Activated CD4-positive, alpha-beta T cell treated with anti-CD3 and anti-CD28 coated beads for 1 hour (primary cell): Measurements from ENCODE around the gene CD82.

Experiments
- DNase-seq: peaks from one replicate; pipeline ENCODE4 v3.0.0-alpha.2; 2020

The CD82 gene

DNA sequence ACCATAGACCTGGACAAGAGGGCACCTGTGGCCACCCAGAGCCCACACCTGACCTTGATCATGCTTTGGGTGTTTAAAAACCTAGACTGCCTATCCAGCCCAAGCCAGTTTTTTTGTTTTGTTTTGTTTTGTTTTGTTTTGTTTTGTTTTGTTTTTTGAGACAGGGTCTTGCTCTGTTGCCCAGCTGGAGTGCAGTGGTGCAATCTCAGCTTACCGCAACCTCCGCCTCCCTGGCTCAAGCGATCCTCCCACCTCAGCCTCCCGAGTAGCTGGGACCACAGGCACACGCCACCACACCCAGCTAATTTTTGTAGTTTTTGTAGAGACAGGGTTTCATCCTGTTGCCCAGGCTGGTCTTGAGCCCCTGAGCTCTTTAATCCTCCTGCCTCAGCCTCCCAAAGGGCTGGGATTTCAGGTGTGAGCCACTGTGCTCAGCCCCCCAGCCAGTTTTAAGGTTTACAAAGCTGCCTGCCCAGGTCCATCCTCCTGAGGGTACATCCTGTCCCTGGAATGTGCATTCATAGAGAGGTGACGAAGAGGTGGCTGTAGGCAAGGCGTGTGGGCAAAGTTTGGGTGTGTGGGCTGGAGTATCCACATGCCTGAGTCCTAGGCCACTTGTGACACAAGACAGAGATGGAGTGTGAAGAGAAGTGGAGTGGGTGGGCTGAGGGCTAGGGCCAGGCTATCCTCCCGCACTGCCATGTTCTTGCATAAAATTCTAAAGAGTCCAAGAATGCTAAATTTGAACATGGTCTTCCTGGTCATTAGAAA is 3.3 kb upstream of the CD82 start:
- no peak for DNase-seq

DNA sequence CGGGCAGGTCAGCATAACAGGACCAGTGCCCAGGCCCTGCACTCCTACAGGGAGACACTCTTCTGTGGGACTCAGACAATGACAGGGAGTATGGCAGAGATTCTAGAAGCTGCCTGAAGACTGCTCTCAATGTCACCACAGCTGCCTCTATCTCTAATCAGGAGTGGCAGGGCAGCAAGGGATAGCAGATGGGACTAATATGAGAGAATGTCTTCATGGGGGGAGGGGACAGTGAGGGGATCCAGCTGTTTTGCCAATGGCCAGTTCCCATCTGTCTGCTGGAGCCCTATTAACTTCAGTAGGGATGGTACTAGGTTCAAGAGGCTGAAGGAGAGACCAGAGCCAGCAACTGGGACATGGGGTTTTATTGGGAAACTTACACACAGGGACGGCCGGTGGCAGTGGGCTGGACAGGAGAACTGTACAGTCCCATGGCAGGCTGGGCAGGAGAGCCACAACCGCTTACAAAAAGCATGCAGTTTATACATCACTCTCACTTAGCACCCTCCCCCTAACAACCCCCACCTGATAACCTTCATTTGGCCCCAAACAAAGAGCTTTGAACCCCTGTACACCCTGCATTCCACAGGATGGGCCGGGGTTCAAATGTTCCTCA is 2.5 kb upstream of the CD82 start:
- DNase-seq, result no peak

DNA sequence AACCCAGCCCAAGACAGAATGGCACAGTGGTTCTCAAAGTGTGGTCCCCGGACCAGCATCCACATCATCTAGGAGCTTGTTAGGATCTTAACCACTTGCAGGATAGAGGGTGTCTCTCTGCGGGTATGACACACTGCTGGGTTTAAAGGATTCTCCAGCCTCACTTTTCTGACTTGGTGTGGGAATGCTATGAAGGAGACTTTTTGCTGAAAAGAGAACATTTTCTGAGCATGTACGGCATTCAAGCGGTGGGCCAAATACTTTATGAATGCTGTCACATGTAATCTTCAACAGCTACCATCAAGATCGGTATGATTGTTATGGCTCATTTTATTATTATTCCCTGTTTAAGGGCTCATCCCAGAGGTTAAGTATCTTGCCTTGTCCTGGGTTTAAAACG is 1.8 kb upstream of the CD82 start:
- DNase-seq, result no peak

DNA sequence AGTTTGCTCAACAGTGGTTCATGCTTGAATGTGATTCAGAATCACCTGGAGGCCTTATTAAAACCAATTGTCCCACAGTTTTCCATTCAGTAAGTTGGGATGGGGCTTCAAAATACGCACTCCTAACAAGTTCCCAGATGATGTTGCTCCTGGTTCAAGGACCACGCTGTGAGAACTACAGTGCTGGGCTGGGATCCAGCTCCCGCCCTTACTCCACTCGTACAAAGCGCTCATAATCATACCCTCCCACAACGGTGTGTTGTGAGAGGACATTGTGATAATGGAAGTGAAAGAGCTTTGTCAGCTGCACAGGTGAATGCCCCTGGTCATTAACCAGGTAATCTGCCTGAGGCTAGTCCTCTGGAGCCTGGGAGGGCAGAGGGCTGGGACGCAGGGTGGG is 1.3 kb upstream of the CD82 start:
- no peak for DNase-seq

DNA sequence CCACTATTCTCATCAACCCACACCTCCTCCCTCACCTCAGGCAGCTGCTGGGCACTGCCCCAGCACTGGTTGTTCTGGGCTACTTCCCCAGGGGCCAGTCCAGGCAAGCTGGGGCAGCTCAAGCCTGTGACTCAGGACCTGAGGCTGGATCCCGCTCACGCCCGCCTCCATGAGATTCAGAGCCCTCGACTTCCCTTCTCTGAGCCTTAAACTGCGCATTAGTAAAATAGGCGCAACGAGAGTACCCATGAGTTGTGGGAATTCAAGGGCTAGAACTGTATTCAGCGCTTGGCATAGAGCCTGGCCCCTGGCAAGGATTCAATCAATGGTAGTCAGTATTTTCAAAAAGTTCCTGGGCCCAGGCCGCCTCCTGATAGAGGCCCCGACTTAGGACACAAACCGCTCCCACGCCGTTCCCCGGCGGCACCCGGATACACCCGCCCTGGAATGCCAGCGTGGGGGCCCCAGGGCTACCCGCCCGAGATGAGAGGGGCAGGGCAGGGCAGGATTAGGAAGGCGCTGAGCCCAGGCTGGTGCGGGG is 723 bp upstream of the CD82 start:
- DNase-seq, result no peak

DNA sequence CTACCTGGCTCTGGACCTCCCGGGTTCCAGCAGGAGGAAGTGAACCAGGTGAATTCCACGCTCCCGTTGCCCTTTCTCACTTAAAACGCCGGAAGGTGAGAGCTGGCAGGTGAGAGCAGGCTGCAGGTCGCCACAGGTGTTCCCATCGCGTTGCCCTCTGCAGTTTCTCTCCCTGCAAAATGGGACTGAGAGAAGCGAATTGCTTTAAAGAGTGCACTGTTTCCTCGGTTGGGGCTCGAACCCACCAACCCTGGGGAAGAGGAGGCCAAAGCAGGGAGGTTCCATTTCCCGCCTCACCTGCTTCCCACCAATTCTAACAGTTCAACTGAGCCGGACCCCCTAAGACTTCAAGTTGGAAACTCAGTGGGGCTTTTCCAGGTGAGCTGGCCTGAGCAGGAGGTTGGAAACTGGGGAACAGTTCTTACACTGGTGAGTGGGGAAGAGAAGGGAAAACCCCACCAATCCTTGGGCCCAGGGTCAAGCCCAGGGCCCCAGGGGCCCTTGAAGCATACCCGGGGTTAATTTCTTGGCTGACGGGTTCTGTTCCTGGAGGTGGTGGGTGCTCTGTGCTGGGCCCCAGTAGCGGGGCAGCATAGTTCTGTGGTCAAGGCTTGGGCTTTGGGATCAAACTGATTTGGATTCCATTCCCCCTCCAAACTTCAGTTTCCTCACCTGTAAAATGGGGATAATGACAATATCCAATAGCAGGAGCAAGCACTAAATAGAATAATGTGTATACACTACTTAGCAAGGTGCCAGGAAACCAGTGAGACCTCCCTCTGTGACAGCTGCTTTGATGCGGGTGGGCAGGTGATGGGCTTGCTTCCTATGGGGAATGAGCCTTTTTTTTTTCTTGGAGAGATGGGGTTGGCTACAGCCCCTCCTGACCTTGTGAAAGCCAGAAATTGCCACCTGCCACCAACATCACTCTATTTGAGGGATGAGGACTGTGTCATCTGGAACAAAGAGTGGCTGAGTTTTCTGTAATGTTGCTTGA is 788 bp downstream of the CD82 start:
- no peak for DNase-seq

DNA sequence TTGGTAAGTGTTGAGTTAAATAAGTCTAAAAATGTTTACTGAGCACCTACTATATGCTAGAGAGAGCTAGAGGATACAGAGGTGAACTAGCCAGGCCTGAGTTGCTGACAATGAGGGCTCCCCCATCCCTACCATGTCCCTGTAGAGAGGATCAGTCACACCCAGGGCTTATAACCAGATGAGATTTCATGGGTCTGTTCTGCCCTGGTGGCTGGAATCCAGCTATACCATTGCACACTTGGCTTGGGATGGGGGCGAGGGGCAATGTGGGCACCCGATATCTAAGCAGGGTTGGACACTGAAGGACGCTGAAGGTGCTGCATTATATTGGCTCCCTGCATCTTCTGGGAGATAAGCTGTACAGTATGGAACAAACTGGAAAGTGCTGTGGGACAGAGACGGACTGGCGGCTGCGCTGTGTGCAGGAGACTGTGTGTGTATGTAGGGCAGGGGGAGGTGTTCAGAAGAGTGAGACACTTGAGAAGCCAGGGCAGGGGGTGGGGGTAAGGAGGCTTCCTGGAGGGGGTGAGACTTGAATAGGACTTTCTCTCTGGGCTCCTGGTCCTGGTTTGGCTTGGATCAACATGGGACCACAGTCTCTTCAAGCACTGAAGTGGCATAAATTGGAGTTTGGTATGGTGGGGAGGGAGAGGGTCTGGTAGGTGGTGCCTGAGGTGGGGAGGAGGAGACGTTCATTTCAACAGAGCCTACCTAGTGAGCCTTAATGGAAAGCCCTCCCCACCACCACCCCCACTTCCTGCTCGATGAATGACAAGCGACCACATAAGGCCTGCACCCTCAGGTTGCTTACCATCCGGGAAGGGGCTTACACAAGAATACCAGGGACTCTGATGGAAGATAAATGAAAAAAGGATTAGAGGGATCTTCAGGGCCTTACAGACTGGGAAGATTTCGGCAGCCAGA is 1.8 kb downstream of the CD82 start:
- peak; percentile 29 for DNase-seq

DNA sequence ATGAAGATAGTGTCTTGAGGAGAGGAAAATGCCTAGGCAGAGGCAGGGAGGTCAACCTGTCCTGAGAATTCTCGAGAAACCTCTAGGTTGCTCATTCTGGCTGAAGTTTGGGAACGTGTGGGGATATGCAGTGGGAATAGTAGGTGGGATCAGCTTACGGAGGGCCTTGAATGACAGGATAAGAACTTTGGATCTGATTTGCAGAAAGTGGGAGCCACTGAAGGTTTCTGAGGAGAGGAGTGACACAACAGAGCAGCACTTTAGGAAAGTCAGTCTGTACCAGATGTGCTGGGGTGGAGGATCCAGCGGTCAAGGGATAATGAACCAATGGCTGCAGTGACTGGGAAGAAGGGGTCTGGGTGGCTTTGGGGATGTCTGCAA is 2.4 kb downstream of the CD82 start:
- no peak for DNase-seq

DNA sequence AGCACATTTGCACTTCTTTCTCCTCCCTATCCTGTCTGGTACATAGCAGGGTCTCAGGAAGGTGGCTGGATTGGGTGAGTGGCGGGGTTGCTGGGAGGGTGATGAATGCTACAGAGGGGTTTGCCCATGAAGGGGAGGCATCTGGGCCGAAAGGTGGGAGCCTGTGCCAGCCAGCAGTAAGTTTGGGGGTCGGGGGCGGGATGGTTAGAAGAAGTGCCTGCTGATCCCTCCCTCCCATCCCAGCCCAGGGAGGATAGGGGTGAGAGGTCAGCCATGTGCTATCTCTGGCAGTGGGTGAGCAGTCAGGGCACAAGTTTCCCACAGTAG is 2.8 kb downstream of the CD82 start:
- no peak for DNase-seq

DNA sequence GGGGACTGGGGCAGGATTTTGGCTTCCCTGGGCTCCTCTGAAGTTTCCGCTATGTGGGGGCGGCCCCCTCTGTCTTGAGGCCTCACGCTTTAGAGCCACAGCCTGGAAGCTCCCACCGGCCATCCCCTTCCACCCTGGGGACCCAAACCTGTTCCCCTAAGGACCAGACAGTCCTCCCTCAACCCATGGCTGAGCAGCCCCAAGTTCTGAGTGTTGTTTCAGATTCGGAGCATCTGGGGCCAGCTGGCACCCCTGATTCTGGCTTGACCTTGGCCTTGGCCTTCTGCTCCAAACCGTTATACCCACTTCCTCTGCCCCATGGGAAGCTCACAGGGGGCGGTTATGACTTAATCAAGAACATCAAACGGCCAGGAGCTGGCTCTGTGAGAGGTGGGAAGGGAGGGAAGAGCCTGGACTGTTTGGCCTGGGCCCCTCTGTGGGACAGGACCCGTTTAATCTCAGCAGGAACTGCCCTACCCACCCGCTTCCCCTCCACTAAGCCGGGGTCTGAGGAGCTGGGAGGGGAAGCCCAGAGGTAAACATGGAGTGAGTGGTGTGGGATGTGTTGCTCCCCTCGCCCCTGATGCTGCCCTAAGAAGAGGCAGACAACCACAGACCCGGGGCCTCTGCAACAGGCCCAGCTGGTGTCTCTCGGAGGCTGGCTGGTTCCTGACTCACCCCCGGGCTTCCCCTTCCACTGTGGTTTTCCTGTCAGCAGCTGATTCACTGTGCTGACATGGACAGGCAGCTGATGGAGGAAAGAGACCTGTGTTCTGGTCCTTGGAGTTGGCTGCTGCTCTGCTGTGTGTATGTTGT is 3.4 kb downstream of the CD82 start:
- DNase-seq, result peak; percentile 85

DNA sequence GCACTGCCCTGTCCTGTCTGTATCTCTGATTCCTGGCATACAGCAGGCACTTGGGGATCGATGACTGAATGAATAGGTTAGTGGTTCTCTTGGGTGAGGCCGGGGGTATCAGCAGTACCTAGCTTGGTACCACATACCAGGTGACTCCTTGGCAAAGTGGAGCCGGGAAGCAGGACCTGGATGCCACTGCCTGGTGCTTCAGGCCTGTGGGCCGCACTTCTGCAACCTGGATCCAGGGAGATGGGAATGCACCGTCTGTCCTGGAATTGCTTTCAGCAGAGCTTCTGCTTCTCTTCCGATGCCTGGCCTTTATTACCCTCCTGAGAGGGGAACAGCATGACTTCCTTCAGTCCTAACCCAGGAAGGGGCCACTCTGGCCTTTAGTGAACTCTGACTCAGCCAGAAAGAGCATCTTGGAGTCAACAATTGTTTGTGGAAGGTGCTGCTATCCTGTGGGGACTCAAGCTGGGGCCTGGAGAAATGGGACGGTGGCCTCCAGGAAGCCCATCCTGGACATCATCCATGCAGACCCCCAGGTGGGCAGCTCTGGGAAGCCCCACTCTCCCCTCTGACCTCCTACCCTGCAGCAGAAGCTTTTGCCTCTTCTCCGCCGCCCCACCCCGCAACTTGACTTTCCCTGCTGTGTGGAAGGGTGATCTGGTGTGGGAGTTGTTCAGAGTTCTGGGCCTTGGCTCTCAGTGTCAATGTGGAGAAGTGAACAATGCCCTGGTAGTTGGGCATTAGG is 5.1 kb downstream of the CD82 start:
- no peak for DNase-seq

DNA sequence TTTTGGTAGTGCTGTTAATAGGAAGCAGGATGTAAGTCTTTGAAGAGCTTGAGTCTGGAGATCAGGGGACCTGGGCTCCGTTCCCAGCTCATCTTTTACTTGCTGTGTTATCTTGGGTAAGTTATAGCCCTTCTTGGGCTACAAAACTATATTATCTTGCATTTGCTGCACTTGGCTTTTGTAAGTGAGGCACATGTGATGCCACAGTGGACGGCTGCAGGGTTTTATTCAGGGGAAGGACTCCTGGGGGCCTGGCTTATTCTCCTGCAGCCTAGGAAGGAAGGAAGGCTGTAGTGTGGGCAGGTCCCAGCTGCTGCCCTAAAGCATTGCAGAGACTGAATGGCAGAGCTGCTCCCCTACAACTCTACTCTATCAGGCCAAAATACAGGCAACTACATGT is 6.4 kb downstream of the CD82 start:
- no peak for DNase-seq

DNA sequence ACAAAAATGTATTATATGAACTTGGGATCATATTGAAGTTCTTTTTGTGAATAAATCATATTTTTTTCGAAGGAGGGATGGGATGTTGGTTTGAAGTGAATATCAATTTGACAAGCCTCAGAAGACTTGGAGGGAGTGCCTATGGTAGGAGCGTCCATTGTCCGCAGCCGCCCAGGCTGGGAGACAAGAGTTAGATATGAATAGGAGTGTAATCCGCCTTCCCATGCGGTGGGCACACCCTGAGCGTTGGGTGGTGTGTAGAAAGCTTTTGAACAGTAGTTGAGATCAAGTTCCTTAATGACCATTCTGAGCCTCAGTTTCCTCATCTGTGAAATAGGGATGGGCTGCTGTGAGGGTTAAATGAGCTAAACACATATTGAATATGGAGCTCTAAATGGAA is 7.0 kb downstream of the CD82 start:
- no peak for DNase-seq

DNA sequence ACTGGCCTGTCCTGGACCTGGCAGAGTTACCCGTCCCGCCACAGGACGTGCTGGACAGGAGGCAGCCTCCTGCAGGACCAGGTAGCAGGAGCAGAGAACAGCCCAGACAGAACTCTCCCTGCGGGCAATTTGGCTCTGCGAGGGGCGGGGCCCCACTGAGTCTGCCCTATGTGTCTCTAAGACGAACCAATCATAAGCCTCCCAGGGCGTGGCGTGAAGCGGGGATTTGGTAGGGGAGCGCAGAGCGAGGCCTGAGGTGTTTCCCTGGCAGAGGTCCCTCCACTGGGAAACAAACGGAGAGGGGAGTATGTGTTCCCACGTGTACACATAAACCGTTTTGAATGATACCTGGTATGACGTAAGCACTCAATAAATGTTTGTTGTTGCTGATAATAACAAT is 7.4 kb downstream of the CD82 start:
- no peak for DNase-seq

DNA sequence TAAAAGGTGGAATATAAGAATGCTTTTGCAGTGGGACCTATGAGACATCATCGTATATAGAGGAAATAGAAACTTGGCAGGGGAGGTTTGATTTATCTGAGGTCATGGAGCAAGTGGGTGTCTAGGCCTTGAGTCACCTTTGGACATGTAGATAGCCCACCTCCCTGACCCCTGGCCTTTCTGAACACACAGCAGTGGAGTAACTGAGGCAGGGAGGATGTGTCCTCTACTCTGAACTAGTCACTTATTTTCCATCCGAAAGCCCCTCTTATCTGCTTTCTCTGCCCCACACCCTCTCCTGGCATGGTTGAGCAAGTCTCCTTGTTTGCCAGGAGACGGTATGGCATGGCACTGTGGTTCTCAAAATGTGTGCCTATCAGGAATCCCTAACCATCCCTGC is 7.9 kb downstream of the CD82 start:
- no peak for DNase-seq

DNA sequence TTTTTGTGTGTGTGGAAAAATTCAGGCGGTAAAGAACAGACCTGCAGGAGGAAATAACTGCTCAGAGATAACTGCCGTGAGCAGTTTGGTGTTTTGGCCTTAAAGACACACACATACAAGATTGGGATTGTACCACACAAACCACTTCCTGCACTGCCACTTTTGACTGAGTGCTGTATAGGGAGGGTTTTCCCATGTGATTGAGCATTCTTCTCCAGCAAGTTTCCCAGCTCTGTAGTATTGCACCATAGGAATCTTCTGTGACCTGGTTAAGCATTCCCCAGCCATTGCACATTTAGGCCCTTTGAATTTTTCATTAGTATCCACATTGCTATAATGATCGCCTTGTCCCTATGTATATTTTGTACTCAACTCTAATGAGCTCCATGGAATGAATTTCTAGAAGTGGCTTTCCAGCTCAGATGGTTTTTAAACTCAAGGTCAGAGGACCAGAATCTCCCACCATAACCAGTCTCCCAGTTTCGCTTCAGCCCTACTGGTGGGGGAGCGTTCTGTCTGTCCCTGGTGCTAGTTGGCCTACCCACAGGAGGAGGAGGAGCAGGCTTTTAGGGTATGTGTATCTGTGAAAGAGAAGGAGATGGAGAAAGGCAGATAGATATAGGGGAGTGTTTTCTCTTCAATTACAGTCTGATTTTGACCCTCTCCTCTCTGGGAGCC is 9.3 kb downstream of the CD82 start:
- no peak for DNase-seq

DNA sequence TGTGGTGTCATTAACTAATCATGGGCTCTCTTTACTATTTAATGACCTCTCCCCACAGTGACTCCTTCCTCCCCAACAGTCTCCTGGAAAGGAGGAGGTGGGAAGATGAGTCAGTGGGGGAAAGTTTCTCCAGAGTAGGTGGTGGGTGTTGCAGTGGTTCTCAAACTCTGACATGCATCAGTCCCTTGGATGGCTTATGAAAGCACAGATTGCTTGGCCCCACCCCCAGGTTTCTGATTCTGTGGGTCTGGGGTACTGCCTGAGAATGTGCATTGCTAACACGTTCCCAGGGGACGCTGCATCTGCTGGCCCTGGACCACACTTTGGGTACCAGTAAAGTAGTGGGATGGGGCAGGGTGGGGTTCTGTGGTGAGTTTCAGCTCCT is 9.8 kb downstream of the CD82 start:
- DNase-seq, result no peak

DNA sequence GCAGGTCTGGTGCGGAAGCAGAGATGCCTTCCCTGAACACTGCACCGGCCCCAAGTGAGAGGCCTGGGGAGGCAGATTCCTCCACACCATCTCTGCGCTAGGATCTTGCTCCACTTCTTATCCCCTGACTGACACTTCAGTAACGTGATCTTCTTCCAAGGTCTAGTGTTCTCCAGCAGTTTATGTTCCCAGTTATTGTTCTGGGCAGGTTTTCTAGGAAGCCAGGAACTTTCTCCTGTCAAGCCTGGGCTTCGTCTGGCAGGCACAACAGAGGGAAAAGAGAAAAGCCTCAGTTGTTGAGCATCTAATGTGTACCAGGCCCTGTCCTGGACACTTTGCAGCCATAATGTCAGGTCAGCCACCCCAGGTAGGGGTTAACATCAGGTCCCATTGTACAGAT is 10.5 kb downstream of the CD82 start:
- no peak for DNase-seq

DNA sequence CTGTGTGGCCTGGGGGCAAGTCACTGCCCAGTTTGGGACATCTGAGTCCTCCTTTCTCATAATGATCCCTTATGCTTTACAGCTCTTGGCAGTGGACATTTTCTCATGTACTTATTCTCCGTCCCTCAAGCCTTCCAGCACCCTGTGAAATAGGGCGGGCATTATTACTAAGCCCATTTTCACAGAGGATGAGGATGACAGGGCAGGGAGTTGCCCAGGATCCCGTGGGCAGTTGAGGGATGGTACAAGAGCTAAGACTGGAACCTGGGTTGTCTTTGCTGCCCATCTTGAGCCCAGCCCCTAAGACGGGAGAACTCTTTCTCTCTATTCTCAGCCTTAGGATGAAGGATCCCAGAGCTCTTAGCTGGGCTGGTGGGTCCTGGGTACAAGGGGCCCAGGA is 11.2 kb downstream of the CD82 start:
- DNase-seq, result no peak

DNA sequence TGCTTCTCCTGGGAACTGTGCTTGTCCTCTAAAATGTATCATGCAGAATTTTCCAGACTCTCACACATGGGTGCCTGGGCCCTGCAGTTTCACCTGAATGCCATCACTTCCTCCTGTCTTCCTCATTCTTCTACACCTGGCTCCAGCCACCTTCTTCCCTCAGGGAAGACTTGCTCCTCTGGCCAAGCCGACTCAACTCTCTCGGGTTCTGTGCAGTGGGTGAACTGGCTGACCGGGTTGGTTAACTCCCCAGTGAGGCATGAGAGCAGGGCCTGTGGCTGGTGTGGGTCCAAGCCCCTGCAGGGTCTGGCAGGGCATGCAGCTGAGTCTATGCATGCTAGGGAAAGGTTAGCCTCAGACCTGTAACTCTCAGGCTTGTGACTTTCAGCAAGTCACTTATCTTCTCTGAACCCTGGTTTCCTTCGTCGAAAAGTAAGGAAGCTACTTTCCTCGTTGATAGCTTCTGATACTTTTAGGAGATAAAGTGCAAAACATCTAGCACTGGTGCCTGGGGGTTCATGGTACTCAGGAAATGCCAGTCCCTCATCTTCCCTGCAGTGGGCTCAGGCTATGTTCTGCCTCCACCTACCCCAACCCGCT is 11.9 kb downstream of the CD82 start:
- no peak for DNase-seq
